G401 (cell line): ENCODE data around the gene CD27. TPM values are rescaled to one million over a fixed set of nuclear protein-coding genes. Genes with fewer than 3 reads are reported as not detected.

ENCODE experiments used
- total RNA-seq: library from RNA; depleted of rRNA; stranded (reverse); fragments of >200 nt; shearing (Covaris generic); gene quantifications from 2 replicates; pipeline ENCODE4 v1.2.3, GENCODE V29; 2014; rRNA removed

Gene CD27
- total RNA-seq, 1 experiment from 2014 or later, result not detected

Other genes starting within 250 kb of the CD27 start
- 34.3 and 46.6 TPM in 2 replicates for gene CD9, start 244.6 kb upstream of the CD27 start, total RNA-seq
- gene PLEKHG6, start 134.3 kb upstream of the CD27 start, total RNA-seq, result 0.06 and 0.14 TPM in 2 replicates
- gene TNFRSF1A, start 102.9 kb upstream of the CD27 start, total RNA-seq, result 87.6 and 118 TPM in 2 replicates
- 28.7 and 67.9 TPM in 2 replicates for gene SCNN1A, start 69.4 kb upstream of the CD27 start, total RNA-seq
- 0.86 and 10.1 TPM in 2 replicates for gene LTBR, start 60.8 kb upstream of the CD27 start, total RNA-seq
- 0.25 TPM in 1 of 2 replicates, not detected in the other for gene TAPBPL, start 7.1 kb downstream of the CD27 start, total RNA-seq
- gene VAMP1, start 25.7 kb downstream of the CD27 start, total RNA-seq, result 7.6 and 9.3 TPM in 2 replicates
- 363 and 396 TPM in 2 replicates for gene MRPL51, start 48.3 kb downstream of the CD27 start, total RNA-seq
- gene NCAPD2, start 49.1 kb downstream of the CD27 start, total RNA-seq, result 86.1 and 102 TPM in 2 replicates
- 3,766 and 4,312 TPM in 2 replicates for gene GAPDH, start 89.6 kb downstream of the CD27 start, total RNA-seq
- gene IFFO1, start 111.1 kb downstream of the CD27 start, total RNA-seq, result 11.7 and 13.2 TPM in 2 replicates
- 45.5 and 70.7 TPM in 2 replicates for gene NOP2, start 123.3 kb downstream of the CD27 start, total RNA-seq
- gene CHD4, start 162.4 kb downstream of the CD27 start, total RNA-seq, result 374 and 375 TPM in 2 replicates
- gene LPAR5, start 191.0 kb downstream of the CD27 start, total RNA-seq, result 0.03 TPM in 1 of 2 replicates, not detected in the other
- gene ACRBP, start 202.5 kb downstream of the CD27 start, total RNA-seq, result not detected in 2 replicates
- gene ING4, start 218.2 kb downstream of the CD27 start, total RNA-seq, result 33.0 and 47.7 TPM in 2 replicates
- 14.9 and 25.5 TPM in 2 replicates for gene ZNF384, start 244.4 kb downstream of the CD27 start, total RNA-seq